ENCODE results near the gene MRPS15. TPM values are rescaled to one million over a fixed set of nuclear protein-coding genes. Genes with fewer than 3 reads are reported as not detected.

The MRPS15 gene
- total and polyA plus RNA-seq, 2 donors from 2014 or later = 48.1 to 160 TPM

DNA sequence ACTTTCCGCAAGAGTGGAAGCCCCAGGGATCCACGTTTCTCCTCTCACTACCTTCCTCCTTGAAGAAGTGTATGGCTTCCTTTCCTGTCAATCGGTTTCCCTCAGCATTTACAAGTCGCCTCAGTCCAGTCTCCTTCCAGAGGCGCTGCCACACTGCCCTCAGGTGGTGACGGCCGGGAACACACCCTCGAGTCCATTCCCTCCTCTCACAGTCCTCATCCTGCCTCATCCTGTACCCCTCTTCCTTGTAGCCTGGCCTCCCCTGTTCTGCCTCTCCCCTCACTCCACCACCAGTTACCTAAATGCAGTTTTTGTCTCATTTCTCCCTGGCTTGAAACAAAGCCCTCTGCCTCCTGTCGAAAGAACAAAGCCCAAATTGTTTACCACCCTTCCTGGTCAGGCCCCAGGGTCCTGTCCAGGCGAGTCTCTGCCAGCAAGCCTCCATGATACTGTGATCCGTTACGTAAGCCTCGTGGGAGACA, 43.3 kb downstream of the MRPS15 start:
- Histone ChIP-seq H3K4me3 (ENCODE audit: low read length in 3 of 3) (no peak overlapping the region), H3K27me3 (ENCODE audit: control insufficient read depth, insufficient read depth, low read length) (no peaks in the 10 kb centered on the region), H3K4me1 (ENCODE audit: control insufficient read depth in 2 of 3, insufficient read depth in 2 of 3, low read depth in 1 of 3, low read length in 3 of 3) (no peaks in the 10 kb centered on the region), H3K27ac (ENCODE audit: low read depth in 2 of 2, low read length in 2 of 2) (no peak overlapping the region), H3K36me3 (ENCODE audit: control insufficient read depth in 2 of 3, insufficient read depth in 3 of 3, low read length in 3 of 3) (peaks cover 0 to 10% (median 10%) of the 10 kb centered on the region in 3 donors), H3K9ac (ENCODE audit: low read length in 3 of 3) (no peak overlapping the region), H3K9me3 (ENCODE audit: control insufficient read depth in 2 of 3, insufficient read depth in 1 of 3, low read length in 3 of 3) (no peaks in the 10 kb centered on the region)
- TF ChIP-seq, protein P1, sequence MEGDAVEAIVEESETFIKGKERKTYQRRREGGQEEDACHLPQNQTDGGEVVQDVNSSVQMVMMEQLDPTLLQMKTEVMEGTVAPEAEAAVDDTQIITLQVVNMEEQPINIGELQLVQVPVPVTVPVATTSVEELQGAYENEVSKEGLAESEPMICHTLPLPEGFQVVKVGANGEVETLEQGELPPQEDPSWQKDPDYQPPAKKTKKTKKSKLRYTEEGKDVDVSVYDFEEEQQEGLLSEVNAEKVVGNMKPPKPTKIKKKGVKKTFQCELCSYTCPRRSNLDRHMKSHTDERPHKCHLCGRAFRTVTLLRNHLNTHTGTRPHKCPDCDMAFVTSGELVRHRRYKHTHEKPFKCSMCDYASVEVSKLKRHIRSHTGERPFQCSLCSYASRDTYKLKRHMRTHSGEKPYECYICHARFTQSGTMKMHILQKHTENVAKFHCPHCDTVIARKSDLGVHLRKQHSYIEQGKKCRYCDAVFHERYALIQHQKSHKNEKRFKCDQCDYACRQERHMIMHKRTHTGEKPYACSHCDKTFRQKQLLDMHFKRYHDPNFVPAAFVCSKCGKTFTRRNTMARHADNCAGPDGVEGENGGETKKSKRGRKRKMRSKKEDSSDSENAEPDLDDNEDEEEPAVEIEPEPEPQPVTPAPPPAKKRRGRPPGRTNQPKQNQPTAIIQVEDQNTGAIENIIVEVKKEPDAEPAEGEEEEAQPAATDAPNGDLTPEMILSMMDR (IDR thresholded peaks at IDR 0.05; ENCODE audit: borderline replicate concordance, extremely low read depth, insufficient read depth) = peak; percentile 92
- DNase-seq = peak; percentile 88 to 92 (median 90)
- intact Hi-C loops (cut with DNase I) = loop anchor here (5.0 kb wide), 1 partner anchor 79 kb away; no protein-coding TSS in a partner anchor
- no peak for FAIRE-seq

DNA sequence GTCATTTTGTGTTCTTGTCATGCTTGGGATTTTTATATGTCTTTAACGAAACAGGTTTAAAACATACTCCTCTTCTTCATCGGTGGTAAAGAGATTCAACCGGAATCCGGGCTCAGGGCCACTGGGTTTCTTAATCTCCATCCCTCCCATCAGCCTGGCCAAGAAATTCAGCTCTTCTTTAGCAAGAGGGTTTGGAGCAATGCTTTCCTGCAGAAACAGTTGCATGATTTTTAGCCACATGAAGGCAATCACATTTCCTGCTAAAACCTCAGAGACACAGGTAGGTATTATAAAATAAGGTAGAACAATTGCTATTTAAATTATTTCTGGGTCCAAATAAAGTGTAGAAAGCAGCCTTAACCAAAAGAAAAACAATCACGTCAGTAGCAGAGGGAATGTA, 43.8 kb downstream of the MRPS15 start:
- H3K9ac ChIP-seq (ENCODE audit: low read length in 3 of 3) = no peak overlapping the region
- no peaks in the 10 kb centered on the region for H3K4me1 ChIP-seq (ENCODE audit: control insufficient read depth in 2 of 3, insufficient read depth in 2 of 3, low read depth in 1 of 3, low read length in 3 of 3)
- FAIRE-seq = no peak

DNA sequence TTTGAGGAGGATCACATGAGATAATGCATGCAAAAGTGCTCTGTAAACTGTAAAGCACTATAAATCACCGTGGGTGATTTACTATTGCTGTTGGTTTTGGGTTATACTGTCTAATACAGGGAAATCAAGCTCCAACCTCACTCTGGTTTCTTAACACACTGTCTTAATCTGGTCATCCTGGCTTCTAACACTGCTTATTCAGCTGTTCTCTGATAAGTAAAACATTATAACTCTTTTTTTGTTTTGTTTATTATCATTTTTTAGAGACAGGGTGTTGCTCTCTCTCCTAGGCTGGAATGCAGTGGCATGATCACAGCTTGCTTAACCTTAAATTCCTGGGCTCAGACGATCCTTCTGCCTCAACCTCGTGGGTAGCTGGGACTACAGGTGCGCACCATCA, 44.6 kb downstream of the MRPS15 start:
- H3K9ac ChIP-seq (ENCODE audit: low read length in 3 of 3) = no peak overlapping the region
- H3K9me3 ChIP-seq (ENCODE audit: control insufficient read depth in 2 of 3, insufficient read depth in 1 of 3, low read length in 3 of 3) = no peaks in the 10 kb centered on the region
- peaks cover 0 to 10% (median 10%) of the 10 kb centered on the region in 3 donors for H3K36me3 ChIP-seq (ENCODE audit: control insufficient read depth in 2 of 3, insufficient read depth in 3 of 3, low read length in 3 of 3)
- H3K4me1 ChIP-seq (ENCODE audit: control insufficient read depth in 2 of 3, insufficient read depth in 2 of 3, low read depth in 1 of 3, low read length in 3 of 3) = no peaks in the 10 kb centered on the region
- TF ChIP-seq, protein P1 (IDR thresholded peaks at IDR 0.05; ENCODE audit: borderline replicate concordance, extremely low read depth, insufficient read depth) = no peak
- no peak for FAIRE-seq
- no peak overlapping the region for H3K4me3 ChIP-seq (ENCODE audit: low read length in 3 of 3)
- intact Hi-C loops (cut with DNase I) = no loop called here
- no peak overlapping the region for H3K27ac ChIP-seq (ENCODE audit: low read depth in 2 of 2, low read length in 2 of 2)
- H3K27me3 ChIP-seq (ENCODE audit: control insufficient read depth, insufficient read depth, low read length) = no peaks in the 10 kb centered on the region
- no peak for DNase-seq

More for the DNA sequence above, 43.8 kb downstream of the MRPS15 start:
- no peaks in the 10 kb centered on the region for H3K9me3 ChIP-seq (ENCODE audit: control insufficient read depth in 2 of 3, insufficient read depth in 1 of 3, low read length in 3 of 3)
- intact Hi-C loops (cut with DNase I) = loop anchor here (5.0 kb wide), 1 partner anchor 78 kb away; no protein-coding TSS in a partner anchor
- TF ChIP-seq, protein P1 (IDR thresholded peaks at IDR 0.05; ENCODE audit: borderline replicate concordance, extremely low read depth, insufficient read depth) = no peak
- H3K4me3 ChIP-seq (ENCODE audit: low read length in 3 of 3) = no peak overlapping the region
- H3K27ac ChIP-seq (ENCODE audit: low read depth in 2 of 2, low read length in 2 of 2) = no peak overlapping the region
- DNase-seq = no peak
- H3K27me3 ChIP-seq (ENCODE audit: control insufficient read depth, insufficient read depth, low read length) = no peaks in the 10 kb centered on the region
- H3K36me3 ChIP-seq (ENCODE audit: control insufficient read depth in 2 of 3, insufficient read depth in 3 of 3, low read length in 3 of 3) = peaks cover 0 to 10% (median 10%) of the 10 kb centered on the region in 3 donors

DNA sequence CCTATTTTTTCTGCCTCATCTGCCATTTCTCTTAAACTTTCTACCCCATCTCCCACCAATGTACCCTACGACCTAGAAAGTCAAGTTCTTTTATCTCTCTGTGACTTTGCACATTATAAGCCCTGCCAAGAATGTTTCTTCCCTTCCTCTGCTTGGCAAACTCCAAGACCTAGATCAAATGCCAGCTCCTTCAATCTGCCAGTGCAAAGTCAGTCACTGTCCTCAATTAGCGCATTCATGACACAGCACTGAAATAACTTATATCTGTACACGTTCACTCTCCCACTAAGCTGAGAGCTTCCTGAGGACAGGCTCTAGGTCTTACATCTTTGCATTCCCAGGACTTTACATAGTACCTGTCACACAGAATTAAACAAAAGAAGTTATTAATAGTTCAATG, 45.0 kb downstream of the MRPS15 start:
- Histone ChIP-seq H3K9me3 (ENCODE audit: control insufficient read depth in 2 of 3, insufficient read depth in 1 of 3, low read length in 3 of 3) (no peaks in the 10 kb centered on the region), H3K27ac (ENCODE audit: low read depth in 2 of 2, low read length in 2 of 2) (no peak overlapping the region), H3K4me3 (ENCODE audit: low read length in 3 of 3) (no peak overlapping the region), H3K27me3 (ENCODE audit: control insufficient read depth, insufficient read depth, low read length) (no peaks in the 10 kb centered on the region), H3K9ac (ENCODE audit: low read length in 3 of 3) (no peak overlapping the region), H3K36me3 (ENCODE audit: control insufficient read depth in 2 of 3, insufficient read depth in 3 of 3, low read length in 3 of 3) (peaks cover 0 to 10% (median 10%) of the 10 kb centered on the region in 3 donors), H3K4me1 (ENCODE audit: control insufficient read depth in 2 of 3, insufficient read depth in 2 of 3, low read depth in 1 of 3, low read length in 3 of 3) (no peaks in the 10 kb centered on the region)
- no peak for FAIRE-seq
- intact Hi-C loops (cut with DNase I) = no loop called here
- no peak for DNase-seq
- TF ChIP-seq, protein P1 (IDR thresholded peaks at IDR 0.05; ENCODE audit: borderline replicate concordance, extremely low read depth, insufficient read depth) = no peak

All from kidney (tissue), 14 donors.